Liver (tissue), 9 donors: ENCODE measurements around the gene INTS3. TPM values are rescaled to one million over a fixed set of nuclear protein-coding genes. Genes with fewer than 3 reads are reported as not detected.

ENCODE experiments used
- DNase-seq: peaks from one replicate; pipeline ENCODE4 v3.0.0-alpha.2; 2017; ENCODE audit warnings: low spot score
- H3K27ac ChIP-seq, 2 donors: one replicate each; pipeline ENCODE4 v1.7.0; 2013; ENCODE audit warnings: inconsistent platforms in 2 of 2, low read length in 2 of 2, control low read depth in 1 of 2, low read depth in 1 of 2, mild to moderate bottlenecking in 1 of 2
- H3K27me3 ChIP-seq, 4 donors: one replicate each; pipeline versions ENCODE4 v1.6.1 to v1.7.0; 2013; ENCODE audit warnings: low read length in 3 of 4, inconsistent platforms in 1 of 4, mild to moderate bottlenecking in 1 of 4, moderate library complexity in 1 of 4; ENCODE audit not compliant: control insufficient read depth in 4 of 4, insufficient read depth in 4 of 4
- H3K36me3 ChIP-seq, 4 donors: one replicate each; pipeline versions ENCODE4 v1.6.1 to v1.7.0; 2013; ENCODE audit warnings: low read length in 3 of 4, mild to moderate bottlenecking in 3 of 4, low read depth in 1 of 4, moderate library complexity in 1 of 4; ENCODE audit not compliant: control insufficient read depth in 4 of 4, insufficient read depth in 3 of 4
- H3K4me1 ChIP-seq, 4 donors: one replicate each; pipeline versions ENCODE4 v1.6.1 to v1.7.0; 2013; ENCODE audit warnings: low read length in 3 of 4, mild to moderate bottlenecking in 3 of 4, moderate library complexity in 1 of 4; ENCODE audit not compliant: control insufficient read depth in 4 of 4, insufficient read depth in 4 of 4
- H3K4me3 ChIP-seq, 3 donors: one replicate each; pipeline versions ENCODE4 v1.6.1 to v1.7.0; 2013; ENCODE audit warnings: low read length in 3 of 3, control low read depth in 1 of 3, low read depth in 1 of 3, mild to moderate bottlenecking in 1 of 3
- H3K9ac ChIP-seq, 2 donors: one replicate each; pipeline ENCODE4 v1.7.0; 2013; ENCODE audit warnings: low read length in 2 of 2, mild to moderate bottlenecking in 2 of 2, moderate library complexity in 2 of 2, control low read depth in 1 of 2, low read depth in 1 of 2
- H3K9me3 ChIP-seq, 4 donors: one replicate each; pipeline versions ENCODE4 v1.6.1 to v1.7.0; 2013; ENCODE audit warnings: low read length in 3 of 4; ENCODE audit not compliant: control insufficient read depth in 4 of 4
- EGR1 ChIP-seq, 2 donors: IDR thresholded peaks; 2 replicates each; pipeline ENCODE4 v1.6.1; 2016 to 2018; ENCODE audit warnings: antibody characterized with exemption in 2 of 2, low read depth in 2 of 2
- FOXA1 ChIP-seq: IDR thresholded peaks from 2 replicates; pipeline ENCODE4 v1.6.1; 2016; ENCODE audit warnings: antibody characterized with exemption
- FOXA2 ChIP-seq: IDR thresholded peaks from 2 replicates; pipeline ENCODE4 v1.6.1; 2016; ENCODE audit warnings: antibody characterized with exemption
- GABPA ChIP-seq, 2 donors: IDR thresholded peaks in 1 of 2; conservative IDR thresholded peaks in 1 of 2; 2 replicates each; pipeline ENCODE4 v1.6.1; 2016; ENCODE audit warnings: antibody characterized with exemption in 2 of 2, mild to moderate bottlenecking in 1 of 2, moderate library complexity in 1 of 2
- HNF4A ChIP-seq, 2 donors: conservative IDR thresholded peaks; 2 replicates each; pipeline ENCODE4 v1.6.1; 2016; ENCODE audit warnings: antibody characterized with exemption in 2 of 2, mild to moderate bottlenecking in 2 of 2
- HNF4G ChIP-seq: IDR thresholded peaks from 2 replicates; pipeline ENCODE4 v1.6.1; 2016; ENCODE audit warnings: antibody characterized with exemption
- JUND ChIP-seq, 2 donors: IDR thresholded peaks; 2 replicates each; pipeline ENCODE4 v1.6.1; 2016; ENCODE audit warnings: antibody characterized with exemption in 2 of 2
- NR2F2 ChIP-seq: IDR thresholded peaks from 2 replicates; pipeline ENCODE4 v1.6.1; 2016; ENCODE audit warnings: antibody characterized with exemption
- RAD21 ChIP-seq, 2 donors: IDR thresholded peaks; 2 replicates each; pipeline ENCODE4 v1.6.1; 2016; ENCODE audit warnings: antibody characterized with exemption in 2 of 2, mild to moderate bottlenecking in 2 of 2
- RXRA ChIP-seq, 2 donors: IDR thresholded peaks; 2 replicates each; pipeline ENCODE4 v1.6.1; 2017 to 2018; ENCODE audit warnings: antibody characterized with exemption in 2 of 2, mild to moderate bottlenecking in 1 of 2
- SP1 ChIP-seq: IDR thresholded peaks from 2 replicates; pipeline ENCODE4 v1.6.1; 2018; ENCODE audit warnings: antibody characterized with exemption, mild to moderate bottlenecking
- TAF1 ChIP-seq: conservative IDR thresholded peaks from 2 replicates; pipeline ENCODE4 v1.6.1; 2016; ENCODE audit warnings: antibody characterized with exemption, mild to moderate bottlenecking
- YY1 ChIP-seq: IDR thresholded peaks from 2 replicates; pipeline ENCODE4 v1.6.1; 2016; ENCODE audit warnings: antibody characterized with exemption, mild to moderate bottlenecking
- WGBS: extraction: QIAGEN DNeasy Blood & Tissue Kit; methylation state at CpG from one replicate; pipeline ENCODE4 v1.1.7; 2013; 5-methylcytosine and 5-hydroxymethylcytosine counted together
- polyA plus RNA-seq, 2 donors: library from polyadenylated mRNA; stranded (reverse) in 1 of 2; unstranded in 1 of 2; fragments of 200-250 nt in 1 of 2; fragments of >200 nt in 1 of 2; fragmentation: Nextera tagmentation in 1 of 2; extraction: Ambion mirVana in 1 of 2; gene quantifications; one replicate each; pipeline versions ENCODE4 v1.2.1 to v1.2.3, GENCODE V29; 2013 to 2015
- total RNA-seq, 2 donors: library from RNA; depleted of rRNA; stranded (reverse); fragments of >200 nt; gene quantifications; one replicate each; pipeline ENCODE4 v1.2.3, GENCODE V29; 2014
- TF ChIP-seq, protein P1 (sequence below): IDR thresholded peaks from 2 replicates; pipeline ENCODE4 v1.6.1; 2016; ENCODE audit warnings: antibody characterized with exemption
- TF ChIP-seq, protein P2 (sequence below): fragments of 150-350 bp; IDR thresholded peaks from 2 replicates; pipeline ENCODE4 v1.5.1; 2017; ENCODE audit warnings: improper control_type of control experiment, low read depth, low read length; ENCODE audit not compliant: missing input control
- TF ChIP-seq, protein P3 (sequence below): IDR thresholded peaks from 2 replicates; pipeline ENCODE4 v1.6.1; 2016; ENCODE audit warnings: antibody characterized with exemption
- TF ChIP-seq, protein P4 (sequence below): IDR thresholded peaks from 2 replicates; pipeline ENCODE4 v1.6.1; 2016; ENCODE audit warnings: antibody characterized with exemption
- TF ChIP-seq, protein P5 (sequence below): IDR thresholded peaks from 2 replicates; pipeline ENCODE4 v1.6.1; 2016; ENCODE audit warnings: antibody characterized with exemption, mild to moderate bottlenecking
- donor health status: healthy.
- donor health status: healthy.
- donor health status: healthy.
- donor health status: healthy.
- donor health status: healthy.

Gene INTS3
- total and polyA plus RNA-seq, 4 donors: 9.0 to 26.0 (median 15.2) TPM

DNA sequence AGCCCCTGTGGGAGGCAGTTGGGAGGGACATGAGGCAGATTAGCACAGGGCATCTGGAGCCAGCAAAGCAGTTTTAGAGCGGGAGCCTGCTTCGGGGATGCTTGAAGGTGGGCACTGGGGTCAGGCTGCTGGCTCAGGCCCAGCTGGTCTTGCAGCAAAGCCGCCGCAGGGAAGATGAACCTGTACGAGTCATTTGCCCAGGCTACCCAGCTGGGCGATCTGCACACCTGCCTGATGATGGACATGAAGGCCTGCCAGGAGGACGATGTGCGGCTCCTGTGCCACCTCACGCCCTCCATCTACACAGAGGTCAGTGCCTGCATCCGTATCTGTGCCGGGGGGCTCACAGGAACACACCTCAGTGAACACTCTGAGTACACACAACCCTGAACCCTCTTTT is 39.7 kb downstream of the INTS3 start (continued):
- TF ChIP-seq, protein P1, sequence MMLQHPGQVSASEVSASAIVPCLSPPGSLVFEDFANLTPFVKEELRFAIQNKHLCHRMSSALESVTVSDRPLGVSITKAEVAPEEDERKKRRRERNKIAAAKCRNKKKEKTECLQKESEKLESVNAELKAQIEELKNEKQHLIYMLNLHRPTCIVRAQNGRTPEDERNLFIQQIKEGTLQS: no peak
- TF ChIP-seq, protein P2, sequence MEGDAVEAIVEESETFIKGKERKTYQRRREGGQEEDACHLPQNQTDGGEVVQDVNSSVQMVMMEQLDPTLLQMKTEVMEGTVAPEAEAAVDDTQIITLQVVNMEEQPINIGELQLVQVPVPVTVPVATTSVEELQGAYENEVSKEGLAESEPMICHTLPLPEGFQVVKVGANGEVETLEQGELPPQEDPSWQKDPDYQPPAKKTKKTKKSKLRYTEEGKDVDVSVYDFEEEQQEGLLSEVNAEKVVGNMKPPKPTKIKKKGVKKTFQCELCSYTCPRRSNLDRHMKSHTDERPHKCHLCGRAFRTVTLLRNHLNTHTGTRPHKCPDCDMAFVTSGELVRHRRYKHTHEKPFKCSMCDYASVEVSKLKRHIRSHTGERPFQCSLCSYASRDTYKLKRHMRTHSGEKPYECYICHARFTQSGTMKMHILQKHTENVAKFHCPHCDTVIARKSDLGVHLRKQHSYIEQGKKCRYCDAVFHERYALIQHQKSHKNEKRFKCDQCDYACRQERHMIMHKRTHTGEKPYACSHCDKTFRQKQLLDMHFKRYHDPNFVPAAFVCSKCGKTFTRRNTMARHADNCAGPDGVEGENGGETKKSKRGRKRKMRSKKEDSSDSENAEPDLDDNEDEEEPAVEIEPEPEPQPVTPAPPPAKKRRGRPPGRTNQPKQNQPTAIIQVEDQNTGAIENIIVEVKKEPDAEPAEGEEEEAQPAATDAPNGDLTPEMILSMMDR: no peak
- TF ChIP-seq FOXA2 (no peak), HNF4A (conservative IDR thresholded peaks at IDR 0.05) (no peak), TAF1 (no peak), FOXA1 (no peak)

DNA sequence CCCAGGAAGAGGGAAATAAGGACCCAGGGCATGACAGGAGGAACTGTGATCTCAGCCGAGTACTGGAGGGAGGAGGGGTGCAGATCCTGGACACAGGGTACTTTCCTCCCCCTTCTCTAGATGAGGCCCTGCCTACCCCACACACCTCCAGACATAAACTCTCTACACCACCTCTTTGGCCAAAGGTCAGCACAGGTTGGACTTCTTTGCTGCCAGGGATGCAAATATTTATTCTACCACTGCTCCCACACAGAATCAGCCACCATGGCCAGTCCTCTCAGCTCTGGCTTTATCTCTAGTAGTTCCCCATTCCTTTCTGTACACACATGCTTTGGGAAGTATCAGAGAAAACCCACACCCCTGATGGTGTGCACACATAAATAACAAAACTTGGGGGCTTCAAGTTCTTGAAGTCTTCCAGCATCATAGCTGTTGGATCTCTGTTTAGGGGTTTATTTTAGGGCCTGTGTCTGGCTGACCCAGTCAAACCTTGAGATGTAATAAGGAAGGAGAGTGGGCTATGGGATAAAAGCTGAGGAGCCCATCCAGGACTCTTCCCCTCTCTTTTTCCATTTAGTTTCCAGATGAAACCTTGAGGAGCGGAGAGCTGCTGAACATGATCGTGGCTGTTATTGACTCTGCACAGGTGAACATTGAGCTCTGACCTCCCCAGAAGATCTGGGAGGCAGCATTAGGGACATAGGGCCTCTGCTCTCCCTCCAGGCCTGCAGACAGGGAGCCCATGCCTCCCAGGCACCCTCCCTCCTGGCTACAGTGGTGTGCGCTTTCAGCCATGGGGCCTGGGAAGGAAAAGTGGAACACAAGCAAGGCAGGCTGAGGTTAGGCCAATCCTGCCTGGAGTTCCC is 40.7 kb downstream of the INTS3 start:
- H3K4me1 ChIP-seq: peaks cover 19 to 43% (median 30%) of the 10 kb centered on the region in 4 donors
- TF ChIP-seq HNF4G: no peak
- TF ChIP-seq SP1: peak; percentile 94
- TF ChIP-seq JUND (IDR thresholded peaks at IDR 0.05): no peak
- TF ChIP-seq FOXA1: peak; percentile 90
- TF ChIP-seq FOXA2: peak; percentile 85
- TF ChIP-seq RXRA (IDR thresholded peaks at IDR 0.05): peak; percentile 90 to 95
- TF ChIP-seq HNF4A (conservative IDR thresholded peaks at IDR 0.05): peak; percentile 80 to 88
- TF ChIP-seq, protein P2: no peak
- TF ChIP-seq, protein P1: no peak
- TF ChIP-seq NR2F2: peak; percentile 83
- TF ChIP-seq, protein P3, sequence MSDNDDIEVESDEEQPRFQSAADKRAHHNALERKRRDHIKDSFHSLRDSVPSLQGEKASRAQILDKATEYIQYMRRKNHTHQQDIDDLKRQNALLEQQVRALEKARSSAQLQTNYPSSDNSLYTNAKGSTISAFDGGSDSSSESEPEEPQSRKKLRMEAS: peak; percentile 78
- TF ChIP-seq RAD21 (IDR thresholded peaks at IDR 0.05): peak in 1 of 2 donors; percentile 44
- TF ChIP-seq, protein P4, sequence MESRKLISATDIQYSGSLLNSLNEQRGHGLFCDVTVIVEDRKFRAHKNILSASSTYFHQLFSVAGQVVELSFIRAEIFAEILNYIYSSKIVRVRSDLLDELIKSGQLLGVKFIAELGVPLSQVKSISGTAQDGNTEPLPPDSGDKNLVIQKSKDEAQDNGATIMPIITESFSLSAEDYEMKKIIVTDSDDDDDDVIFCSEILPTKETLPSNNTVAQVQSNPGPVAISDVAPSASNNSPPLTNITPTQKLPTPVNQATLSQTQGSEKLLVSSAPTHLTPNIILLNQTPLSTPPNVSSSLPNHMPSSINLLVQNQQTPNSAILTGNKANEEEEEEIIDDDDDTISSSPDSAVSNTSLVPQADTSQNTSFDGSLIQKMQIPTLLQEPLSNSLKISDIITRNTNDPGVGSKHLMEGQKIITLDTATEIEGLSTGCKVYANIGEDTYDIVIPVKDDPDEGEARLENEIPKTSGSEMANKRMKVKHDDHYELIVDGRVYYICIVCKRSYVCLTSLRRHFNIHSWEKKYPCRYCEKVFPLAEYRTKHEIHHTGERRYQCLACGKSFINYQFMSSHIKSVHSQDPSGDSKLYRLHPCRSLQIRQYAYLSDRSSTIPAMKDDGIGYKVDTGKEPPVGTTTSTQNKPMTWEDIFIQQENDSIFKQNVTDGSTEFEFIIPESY: no peak
- TF ChIP-seq GABPA (IDR thresholded peaks at IDR 0.05 in 1 of 2, conservative IDR thresholded peaks at IDR 0.05 in 1 of 2): peak in 1 of 2 donors; percentile 59
- no peak for TF ChIP-seq TAF1
- TF ChIP-seq YY1: peak; percentile 88
- TF ChIP-seq, protein P5, sequence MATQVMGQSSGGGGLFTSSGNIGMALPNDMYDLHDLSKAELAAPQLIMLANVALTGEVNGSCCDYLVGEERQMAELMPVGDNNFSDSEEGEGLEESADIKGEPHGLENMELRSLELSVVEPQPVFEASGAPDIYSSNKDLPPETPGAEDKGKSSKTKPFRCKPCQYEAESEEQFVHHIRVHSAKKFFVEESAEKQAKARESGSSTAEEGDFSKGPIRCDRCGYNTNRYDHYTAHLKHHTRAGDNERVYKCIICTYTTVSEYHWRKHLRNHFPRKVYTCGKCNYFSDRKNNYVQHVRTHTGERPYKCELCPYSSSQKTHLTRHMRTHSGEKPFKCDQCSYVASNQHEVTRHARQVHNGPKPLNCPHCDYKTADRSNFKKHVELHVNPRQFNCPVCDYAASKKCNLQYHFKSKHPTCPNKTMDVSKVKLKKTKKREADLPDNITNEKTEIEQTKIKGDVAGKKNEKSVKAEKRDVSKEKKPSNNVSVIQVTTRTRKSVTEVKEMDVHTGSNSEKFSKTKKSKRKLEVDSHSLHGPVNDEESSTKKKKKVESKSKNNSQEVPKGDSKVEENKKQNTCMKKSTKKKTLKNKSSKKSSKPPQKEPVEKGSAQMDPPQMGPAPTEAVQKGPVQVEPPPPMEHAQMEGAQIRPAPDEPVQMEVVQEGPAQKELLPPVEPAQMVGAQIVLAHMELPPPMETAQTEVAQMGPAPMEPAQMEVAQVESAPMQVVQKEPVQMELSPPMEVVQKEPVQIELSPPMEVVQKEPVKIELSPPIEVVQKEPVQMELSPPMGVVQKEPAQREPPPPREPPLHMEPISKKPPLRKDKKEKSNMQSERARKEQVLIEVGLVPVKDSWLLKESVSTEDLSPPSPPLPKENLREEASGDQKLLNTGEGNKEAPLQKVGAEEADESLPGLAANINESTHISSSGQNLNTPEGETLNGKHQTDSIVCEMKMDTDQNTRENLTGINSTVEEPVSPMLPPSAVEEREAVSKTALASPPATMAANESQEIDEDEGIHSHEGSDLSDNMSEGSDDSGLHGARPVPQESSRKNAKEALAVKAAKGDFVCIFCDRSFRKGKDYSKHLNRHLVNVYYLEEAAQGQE: peak; percentile 64
- peak; percentile 15 to 60 for TF ChIP-seq EGR1 (IDR thresholded peaks at IDR 0.05; ENCODE audit: low read depth in 2 of 2)
- no peak for DNase-seq
- H3K36me3 ChIP-seq: peaks cover 12 to 35% (median 24%) of the 10 kb centered on the region in 4 donors
- no peaks in the 10 kb centered on the region for H3K27me3 ChIP-seq
- H3K9me3 ChIP-seq: no peaks in the 10 kb centered on the region
- H3K9ac ChIP-seq: peak overlapping the region in 1 of 2 donors; percentile 23
- WGBS: 23% methylated on average over 4 of the region's 4 CpGs
- H3K4me3 ChIP-seq: no peak overlapping the region
- H3K27ac ChIP-seq: peak overlapping the region; percentile 51 to 83
